ENCODE data around the gene HAND1. TPM values are rescaled to one million over a fixed set of nuclear protein-coding genes. Genes with fewer than 3 reads are reported as not detected.

The HAND1 gene
- total RNA-seq, 4 donors from 2014 or later: 6.7 to 8.0 (median 7.4) TPM

- TF ChIP-seq POLR2AphosphoS5 (IDR thresholded peaks at IDR 0.05): no peak
- TF ChIP-seq POLR2A (IDR thresholded peaks at IDR 0.05): no peak
- no peak for TF ChIP-seq EP300 (IDR thresholded peaks at IDR 0.05; ENCODE audit: low read depth)
- no peak for TF ChIP-seq CTCF (IDR thresholded peaks at IDR 0.05)
- H3K27me3 ChIP-seq: peaks cover 9% of the 10 kb centered on the region
- H3K4me1 ChIP-seq: no peaks in the 10 kb centered on the region
- intact Hi-C loops (cut with DNase I; ENCODE audit: low total_unique reads): no loop called here
- DNase-seq: no peak
- H3K9me3 ChIP-seq: no peaks in the 10 kb centered on the region
- no peaks in the 10 kb centered on the region for H3K36me3 ChIP-seq
- H3K27ac ChIP-seq: no peak overlapping the region
- WGBS, 2 donors (ENCODE audit: low coverage in 1 of 2): 66% methylated on average over 2 of the region's 2 CpGs; no CpG with 5 or more reads in 1 of the 2 donors
- H3K4me3 ChIP-seq: no peak overlapping the region
- in situ Hi-C loops (cut with MboI; ENCODE audit: low pct_ligation_motif_present in 1 of 4, low pct_unique_long_range_greater_than_20kb in 1 of 4, low sequenced_read_pairs in 3 of 4): no loop called here
These were observed 23.5 kb upstream of the HAND1 start for GRCh38 chr5:154501566-154501965.

GRCh38 chr5:154498994-154499393, 21.0 kb upstream of the HAND1 start:
- no peaks in the 10 kb centered on the region for H3K4me1 ChIP-seq
- DNase-seq: no peak
- 89% methylated on average over 2 of the region's 2 CpGs; no CpG with 5 or more reads in 1 of the 2 donors for WGBS, 2 donors (ENCODE audit: low coverage in 1 of 2)
- H3K27ac ChIP-seq: no peak overlapping the region
- H3K27me3 ChIP-seq: peaks cover 33% of the 10 kb centered on the region
- in situ Hi-C loops (cut with MboI; ENCODE audit: low pct_ligation_motif_present in 1 of 4, low pct_unique_long_range_greater_than_20kb in 1 of 4, low sequenced_read_pairs in 3 of 4) (no loop called here), intact Hi-C loops (cut with DNase I; ENCODE audit: low total_unique reads) (no loop called here)
- no peaks in the 10 kb centered on the region for H3K9me3 ChIP-seq
- TF ChIP-seq EP300 (IDR thresholded peaks at IDR 0.05; ENCODE audit: low read depth) (no peak), POLR2AphosphoS5 (IDR thresholded peaks at IDR 0.05) (no peak), POLR2A (IDR thresholded peaks at IDR 0.05) (no peak), CTCF (IDR thresholded peaks at IDR 0.05) (no peak)
- H3K4me3 ChIP-seq: no peak overlapping the region
- no peaks in the 10 kb centered on the region for H3K36me3 ChIP-seq

GRCh38 chr5:154498591-154498990, 20.6 kb upstream of the HAND1 start:
- intact Hi-C loops (cut with DNase I; ENCODE audit: low total_unique reads) (no loop called here), in situ Hi-C loops (cut with MboI; ENCODE audit: low pct_ligation_motif_present in 1 of 4, low pct_unique_long_range_greater_than_20kb in 1 of 4, low sequenced_read_pairs in 3 of 4) (no loop called here)
- 73% methylated on average over 1 of the region's 1 CpG; no CpG with 5 or more reads in 1 of the 2 donors for WGBS, 2 donors (ENCODE audit: low coverage in 1 of 2)
- no peak for TF ChIP-seq POLR2A (IDR thresholded peaks at IDR 0.05)
- TF ChIP-seq EP300 (IDR thresholded peaks at IDR 0.05; ENCODE audit: low read depth): no peak
- TF ChIP-seq CTCF (IDR thresholded peaks at IDR 0.05): no peak
- TF ChIP-seq POLR2AphosphoS5 (IDR thresholded peaks at IDR 0.05): no peak
- Histone ChIP-seq H3K4me3 (no peak overlapping the region), H3K4me1 (no peaks in the 10 kb centered on the region), H3K9me3 (no peaks in the 10 kb centered on the region), H3K27me3 (peaks cover 35% of the 10 kb centered on the region), H3K27ac (no peak overlapping the region), H3K36me3 (no peaks in the 10 kb centered on the region)
- no peak for DNase-seq

- H3K9me3 ChIP-seq: no peaks in the 10 kb centered on the region
- TF ChIP-seq CTCF (IDR thresholded peaks at IDR 0.05) (no peak), POLR2AphosphoS5 (IDR thresholded peaks at IDR 0.05) (no peak), POLR2A (IDR thresholded peaks at IDR 0.05) (no peak), EP300 (IDR thresholded peaks at IDR 0.05; ENCODE audit: low read depth) (no peak)
- no peaks in the 10 kb centered on the region for H3K36me3 ChIP-seq
- H3K27me3 ChIP-seq: peaks cover 72% of the 10 kb centered on the region
- H3K4me1 ChIP-seq: no peaks in the 10 kb centered on the region
- H3K27ac ChIP-seq: no peak overlapping the region
- WGBS, 2 donors (ENCODE audit: low coverage in 1 of 2): 75 to 79% methylated on average over 2 to 4 of the region's 4 CpGs
- intact Hi-C loops (cut with DNase I; ENCODE audit: low total_unique reads): no loop called here
- H3K4me3 ChIP-seq: no peak overlapping the region
- in situ Hi-C loops (cut with MboI; ENCODE audit: low pct_ligation_motif_present in 1 of 4, low pct_unique_long_range_greater_than_20kb in 1 of 4, low sequenced_read_pairs in 3 of 4): no loop called here
- DNase-seq: no peak
These were observed 16.0 kb upstream of the HAND1 start for GRCh38 chr5:154494036-154494435.

All from transverse colon (tissue), 4 donors.